ENCODE measurements around the gene NTSR1. TPM values are rescaled to one million over a fixed set of nuclear protein-coding genes. Genes with fewer than 3 reads are reported as not detected.

NTSR1 gene
- total RNA-seq, 1 donor from 2014 or later: 0.09 TPM

DNA sequence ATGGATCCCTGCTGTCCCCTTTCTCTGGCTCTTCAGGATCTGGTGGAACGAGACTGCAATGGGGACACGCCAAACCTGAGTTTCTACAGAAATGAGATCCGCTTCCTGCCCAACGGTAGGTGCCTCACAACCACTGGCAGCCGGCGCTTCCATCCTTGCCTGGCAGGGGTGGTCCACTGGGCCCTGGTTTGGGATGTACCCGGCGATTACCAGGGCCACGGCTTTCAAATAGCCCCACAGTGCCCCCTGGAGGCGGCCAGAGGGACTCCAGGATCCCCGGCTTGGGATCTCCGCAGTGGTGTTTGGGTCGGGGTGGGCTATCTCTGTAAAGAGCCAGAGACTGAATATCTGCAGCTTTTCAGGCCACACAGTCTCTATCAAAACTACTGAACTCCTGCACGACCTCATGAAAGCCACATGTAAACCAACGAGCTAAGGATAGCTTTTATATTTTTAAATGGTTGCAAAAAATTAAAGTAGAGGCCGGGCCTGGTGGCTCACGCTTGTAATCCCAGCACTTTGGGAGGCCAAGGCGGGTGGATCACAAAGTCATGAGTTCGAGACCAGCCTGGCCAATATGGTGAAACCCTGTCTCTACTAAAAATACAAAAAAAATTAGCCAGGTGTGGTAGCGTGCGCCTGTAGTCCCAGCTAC is 99.7 kb downstream of the NTSR1 start:
- Histone ChIP-seq H3K36me3 (peaks cover 59% of the 10 kb centered on the region), H3K27ac (no peak overlapping the region), H3K9me3 (no peaks in the 10 kb centered on the region), H3K4me1 (peaks cover 23% of the 10 kb centered on the region), H3K4me3 (no peak overlapping the region), H3K27me3 (no peaks in the 10 kb centered on the region)
- ATAC-seq: peak; percentile 60
- DNase-seq: peak; percentile 84
- intact Hi-C loops (cut with DNase I): loop anchor here (10.0 kb wide), 1 partner anchor 134 kb away; no protein-coding TSS in a partner anchor
- TF ChIP-seq, protein P1, sequence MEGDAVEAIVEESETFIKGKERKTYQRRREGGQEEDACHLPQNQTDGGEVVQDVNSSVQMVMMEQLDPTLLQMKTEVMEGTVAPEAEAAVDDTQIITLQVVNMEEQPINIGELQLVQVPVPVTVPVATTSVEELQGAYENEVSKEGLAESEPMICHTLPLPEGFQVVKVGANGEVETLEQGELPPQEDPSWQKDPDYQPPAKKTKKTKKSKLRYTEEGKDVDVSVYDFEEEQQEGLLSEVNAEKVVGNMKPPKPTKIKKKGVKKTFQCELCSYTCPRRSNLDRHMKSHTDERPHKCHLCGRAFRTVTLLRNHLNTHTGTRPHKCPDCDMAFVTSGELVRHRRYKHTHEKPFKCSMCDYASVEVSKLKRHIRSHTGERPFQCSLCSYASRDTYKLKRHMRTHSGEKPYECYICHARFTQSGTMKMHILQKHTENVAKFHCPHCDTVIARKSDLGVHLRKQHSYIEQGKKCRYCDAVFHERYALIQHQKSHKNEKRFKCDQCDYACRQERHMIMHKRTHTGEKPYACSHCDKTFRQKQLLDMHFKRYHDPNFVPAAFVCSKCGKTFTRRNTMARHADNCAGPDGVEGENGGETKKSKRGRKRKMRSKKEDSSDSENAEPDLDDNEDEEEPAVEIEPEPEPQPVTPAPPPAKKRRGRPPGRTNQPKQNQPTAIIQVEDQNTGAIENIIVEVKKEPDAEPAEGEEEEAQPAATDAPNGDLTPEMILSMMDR (IDR thresholded peaks at IDR 0.05): peak; percentile 95

DNA sequence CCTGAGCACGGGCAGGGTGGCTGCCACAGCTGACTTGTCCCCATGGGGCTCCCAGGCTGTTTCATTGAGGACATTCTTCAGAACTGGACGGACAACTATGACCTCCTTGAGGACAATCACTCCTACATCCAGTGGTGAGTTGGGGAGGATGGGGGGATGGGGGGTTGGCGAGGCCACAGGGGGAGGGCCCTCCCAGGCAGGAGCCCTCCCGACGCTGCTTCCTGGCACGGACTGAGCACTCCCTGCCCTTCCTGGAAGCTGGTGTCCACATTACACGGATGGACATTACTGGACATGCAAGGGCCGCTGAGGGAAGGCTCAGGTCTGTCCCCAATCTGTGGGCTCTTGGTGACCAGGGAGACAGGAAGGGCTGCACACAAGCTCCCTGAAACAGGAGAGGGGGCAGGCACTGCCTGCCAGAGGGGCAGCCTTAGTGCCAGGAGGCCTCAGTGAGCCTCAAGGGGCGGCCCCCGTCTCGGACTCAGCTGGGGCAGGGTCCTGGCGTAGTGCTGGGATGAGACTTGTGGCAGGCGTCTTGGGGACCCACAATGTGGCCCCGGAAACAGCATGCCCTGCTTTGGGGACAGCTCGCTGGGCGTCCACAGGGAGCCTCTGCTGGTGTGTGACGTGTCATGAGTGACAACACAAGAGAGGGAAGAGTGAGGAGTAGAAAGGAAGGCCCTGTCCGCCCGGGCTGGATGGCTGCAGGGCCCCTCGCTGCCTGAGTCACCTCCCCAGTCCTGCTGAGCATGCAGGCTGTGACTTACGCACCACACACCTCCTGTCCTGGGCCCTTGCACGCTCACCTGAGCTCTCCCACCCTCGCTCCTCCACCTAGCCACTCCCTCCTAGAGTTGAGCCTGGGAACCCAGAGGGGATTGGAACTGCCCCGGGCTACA is 101.1 kb downstream of the NTSR1 start:
- ATAC-seq (no peak), DNase-seq (no peak)
- intact Hi-C loops (cut with DNase I): loop anchor here (10.0 kb wide), 1 partner anchor 135 kb away; no protein-coding TSS in a partner anchor
- peaks cover 59% of the 10 kb centered on the region for H3K36me3 ChIP-seq
- TF ChIP-seq, protein P1 (IDR thresholded peaks at IDR 0.05): no peak
- no peak overlapping the region for H3K4me3 ChIP-seq
- peaks cover 23% of the 10 kb centered on the region for H3K4me1 ChIP-seq
- H3K27me3 ChIP-seq: peaks cover 5% of the 10 kb centered on the region
- H3K27ac ChIP-seq: no peak overlapping the region
- no peaks in the 10 kb centered on the region for H3K9me3 ChIP-seq

DNA sequence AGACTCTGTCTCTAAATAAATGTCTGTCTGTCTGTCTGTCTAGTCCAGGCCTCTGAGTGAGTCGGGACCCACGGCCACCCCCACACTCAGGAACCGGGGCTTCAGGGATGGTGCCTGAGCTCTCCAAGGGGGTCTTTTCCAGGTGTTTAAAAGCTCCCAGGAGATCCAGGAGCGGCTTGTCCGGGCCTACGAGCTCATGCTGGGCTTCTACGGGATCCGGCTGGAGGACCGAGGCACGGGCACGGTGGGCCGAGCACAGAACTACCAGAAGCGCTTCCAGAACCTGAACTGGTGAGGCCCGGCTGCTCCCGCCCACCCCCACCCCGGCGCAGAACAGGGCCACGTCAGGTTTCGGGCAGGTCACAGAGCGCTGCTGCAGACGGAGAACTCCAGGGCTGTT is 102.7 kb downstream of the NTSR1 start:
- Histone ChIP-seq H3K27me3 (peaks cover 20% of the 10 kb centered on the region), H3K4me3 (no peak overlapping the region), H3K36me3 (peaks cover 59% of the 10 kb centered on the region), H3K27ac (no peak overlapping the region), H3K4me1 (peaks cover 27% of the 10 kb centered on the region), H3K9me3 (no peaks in the 10 kb centered on the region)
- no peak for DNase-seq
- TF ChIP-seq, protein P1 (IDR thresholded peaks at IDR 0.05): no peak
- intact Hi-C loops (cut with DNase I): no loop called here
- no peak for ATAC-seq

DNA sequence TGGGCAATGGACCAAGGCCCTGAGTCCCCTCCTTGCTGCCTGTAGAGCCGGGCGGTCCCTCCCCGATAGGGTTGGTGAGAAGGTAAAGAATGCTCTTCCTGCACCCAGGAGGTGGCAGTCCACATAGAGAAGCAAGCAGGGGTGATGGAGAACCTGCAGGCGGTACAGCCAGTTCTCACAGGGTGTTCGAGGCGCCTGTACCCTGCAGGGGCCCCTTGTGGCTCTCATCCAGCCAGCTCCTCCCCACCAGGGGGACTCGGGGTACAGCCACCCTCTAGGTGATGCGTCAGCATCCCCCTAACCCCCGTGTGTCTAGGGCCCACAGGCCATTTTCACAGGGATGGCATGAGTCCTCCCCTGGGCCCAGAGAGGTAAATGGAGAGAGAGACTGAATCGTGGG is 103.1 kb downstream of the NTSR1 start:
- intact Hi-C loops (cut with DNase I): no loop called here
- Histone ChIP-seq H3K27ac (no peak overlapping the region), H3K9me3 (no peaks in the 10 kb centered on the region), H3K36me3 (peaks cover 59% of the 10 kb centered on the region), H3K4me1 (peaks cover 26% of the 10 kb centered on the region), H3K27me3 (peaks cover 24% of the 10 kb centered on the region), H3K4me3 (no peak overlapping the region)
- DNase-seq: no peak
- ATAC-seq: no peak
- TF ChIP-seq, protein P1 (IDR thresholded peaks at IDR 0.05): no peak

Other genes starting within 250 kb of the NTSR1 start
- gene GATA5, start 232.8 kb upstream of the NTSR1 start, total RNA-seq: 2.5 TPM
- gene SLCO4A1, start 66.3 kb upstream of the NTSR1 start, total RNA-seq: 63.3 TPM
- 8.8 TPM for gene MRGBP, start 87.6 kb downstream of the NTSR1 start, total RNA-seq
- 58.2 TPM for gene OGFR, start 96.0 kb downstream of the NTSR1 start, total RNA-seq
- gene COL9A3, start 108.2 kb downstream of the NTSR1 start, total RNA-seq: 1.1 TPM
- 7.8 TPM for gene TCFL5, start 153.0 kb downstream of the NTSR1 start, total RNA-seq
- 55.5 TPM for gene DIDO1, start 217.7 kb downstream of the NTSR1 start, total RNA-seq
- 27.4 TPM for gene GID8, start 229.3 kb downstream of the NTSR1 start, total RNA-seq
- 15.2 TPM for gene SLC17A9, start 243.9 kb downstream of the NTSR1 start, total RNA-seq

Measured in upper lobe of right lung (tissue), 1 donor.